Suprapubic skin (tissue), 4 donors: ENCODE data around the gene ADAMTS19. TPM values are rescaled to one million over a fixed set of nuclear protein-coding genes. Genes with fewer than 3 reads are reported as not detected.

Source experiments
- DNase-seq, 2 donors: peaks; one replicate each; pipeline ENCODE4 v3.0.0-alpha.2; 2019; ENCODE audit warnings: low spot score in 2 of 2
- H3K27ac ChIP-seq: fragments of 200-600 bp; sonication (generic); one replicate; pipeline ENCODE4 v1.5.1; 2019
- H3K27me3 ChIP-seq: fragments of 200-600 bp; sonication (generic); one replicate; pipeline ENCODE4 v1.5.1; 2019
- H3K36me3 ChIP-seq: fragments of 200-600 bp; sonication (generic); one replicate; pipeline ENCODE4 v1.5.1; 2019
- H3K4me1 ChIP-seq: fragments of 200-600 bp; sonication (generic); one replicate; pipeline ENCODE4 v1.5.1; 2019
- H3K4me3 ChIP-seq: fragments of 200-600 bp; sonication (generic); one replicate; pipeline ENCODE4 v1.5.1; 2019; ENCODE audit warnings: mild to moderate bottlenecking
- H3K9me3 ChIP-seq: fragments of 200-600 bp; sonication (generic); one replicate; pipeline ENCODE4 v1.5.1; 2019
- CTCF ChIP-seq, 2 donors: fragments of 200-600 bp in 1 of 2; fragments of 450-650 bp in 1 of 2; sonication (generic) in 1 of 2; IDR thresholded peaks; one replicate each; pipeline ENCODE4 v1.5.1; 2016 to 2019; ENCODE audit warnings: antibody characterized with exemption in 2 of 2, mild to moderate bottlenecking in 1 of 2, moderate library complexity in 1 of 2
- EP300 ChIP-seq: sonication (generic); formaldehyde crosslinking; IDR thresholded peaks from one replicate; pipeline ENCODE4 v1.6.1; 2017; ENCODE audit warnings: antibody characterized with exemption
- POLR2A ChIP-seq, 2 donors: fragments of 450-650 bp; IDR thresholded peaks; one replicate each; pipeline ENCODE4 v1.6.1; 2017; ENCODE audit warnings: antibody characterized with exemption in 2 of 2, mild to moderate bottlenecking in 2 of 2, moderate library complexity in 2 of 2
- POLR2AphosphoS5 ChIP-seq, 3 donors: sonication (generic); formaldehyde crosslinking; IDR thresholded peaks; one replicate each; pipeline ENCODE4 v1.6.1; 2017; ENCODE audit warnings: antibody characterized with exemption in 3 of 3
- WGBS: methylation state at CpG from one replicate; pipeline ENCODE4 v1.1.5; 2018; 5-methylcytosine and 5-hydroxymethylcytosine counted together
- total RNA-seq, 4 donors: library from RNA; depleted of rRNA; stranded (reverse); fragments of >200 nt; gene quantifications; one replicate each; pipeline ENCODE4 v1.1.0, GENCODE V29; 2016

The ADAMTS19 gene
- total RNA-seq, 4 donors from 2014 or later: not detected

- TF ChIP-seq POLR2A (IDR thresholded peaks at IDR 0.05): no peak
- no peak for TF ChIP-seq EP300
- TF ChIP-seq POLR2AphosphoS5 (IDR thresholded peaks at IDR 0.05): no peak
- no peak for TF ChIP-seq CTCF (IDR thresholded peaks at IDR 0.05)
- no peak overlapping the region for H3K27ac ChIP-seq
- 34% methylated on average over 2 of the region's 2 CpGs for WGBS
- H3K27me3 ChIP-seq: no peaks in the 10 kb centered on the region
- H3K36me3 ChIP-seq: no peaks in the 10 kb centered on the region
- no peaks in the 10 kb centered on the region for H3K9me3 ChIP-seq
- no peaks in the 10 kb centered on the region for H3K4me1 ChIP-seq
- DNase-seq: no peak
- H3K4me3 ChIP-seq: no peak overlapping the region
These were observed 264.1 kb downstream of the ADAMTS19 start for GRCh38 chr5:129724222-129724621.

GRCh38 chr5:129724647-129725046 is 264.5 kb downstream of the ADAMTS19 start:
- 85% methylated on average over 4 of the region's 4 CpGs for WGBS
- no peak for TF ChIP-seq EP300
- TF ChIP-seq POLR2A (IDR thresholded peaks at IDR 0.05): no peak
- no peak for TF ChIP-seq CTCF (IDR thresholded peaks at IDR 0.05)
- TF ChIP-seq POLR2AphosphoS5 (IDR thresholded peaks at IDR 0.05): no peak
- Histone ChIP-seq H3K36me3 (no peaks in the 10 kb centered on the region), H3K4me1 (no peaks in the 10 kb centered on the region), H3K27me3 (no peaks in the 10 kb centered on the region), H3K9me3 (no peaks in the 10 kb centered on the region), H3K4me3 (no peak overlapping the region), H3K27ac (no peak overlapping the region)
- no peak for DNase-seq

GRCh38 chr5:129739773-129740172 is 279.7 kb downstream of the ADAMTS19 start:
- H3K4me1 ChIP-seq: no peaks in the 10 kb centered on the region
- no peaks in the 10 kb centered on the region for H3K36me3 ChIP-seq
- 78% methylated on average over 2 of the region's 2 CpGs for WGBS
- no peaks in the 10 kb centered on the region for H3K27me3 ChIP-seq
- no peaks in the 10 kb centered on the region for H3K9me3 ChIP-seq
- no peak for DNase-seq
- TF ChIP-seq CTCF (IDR thresholded peaks at IDR 0.05): no peak
- TF ChIP-seq POLR2AphosphoS5 (IDR thresholded peaks at IDR 0.05): no peak
- no peak for TF ChIP-seq POLR2A (IDR thresholded peaks at IDR 0.05)
- no peak for TF ChIP-seq EP300
- no peak overlapping the region for H3K27ac ChIP-seq
- no peak overlapping the region for H3K4me3 ChIP-seq

- H3K9me3 ChIP-seq: no peaks in the 10 kb centered on the region
- H3K27me3 ChIP-seq: no peaks in the 10 kb centered on the region
- H3K4me3 ChIP-seq: no peak overlapping the region
- no peaks in the 10 kb centered on the region for H3K4me1 ChIP-seq
- H3K36me3 ChIP-seq: no peaks in the 10 kb centered on the region
- DNase-seq: no peak
- 79% methylated on average over 2 of the region's 2 CpGs for WGBS
- no peak overlapping the region for H3K27ac ChIP-seq
- no peak for TF ChIP-seq POLR2A (IDR thresholded peaks at IDR 0.05)
- no peak for TF ChIP-seq CTCF (IDR thresholded peaks at IDR 0.05)
- no peak for TF ChIP-seq EP300
- no peak for TF ChIP-seq POLR2AphosphoS5 (IDR thresholded peaks at IDR 0.05)
These were observed 283.6 kb downstream of the ADAMTS19 start for GRCh38 chr5:129743541-129744187.

GRCh38 chr5:129745997-129746396 is 285.9 kb downstream of the ADAMTS19 start:
- H3K36me3 ChIP-seq: no peaks in the 10 kb centered on the region
- no peak for DNase-seq
- TF ChIP-seq POLR2AphosphoS5 (IDR thresholded peaks at IDR 0.05) (no peak), POLR2A (IDR thresholded peaks at IDR 0.05) (no peak), EP300 (no peak), CTCF (IDR thresholded peaks at IDR 0.05) (no peak)
- H3K9me3 ChIP-seq: no peaks in the 10 kb centered on the region
- H3K27me3 ChIP-seq: no peaks in the 10 kb centered on the region
- no peak overlapping the region for H3K4me3 ChIP-seq
- H3K27ac ChIP-seq: no peak overlapping the region
- no peaks in the 10 kb centered on the region for H3K4me1 ChIP-seq
- 90% methylated on average over 4 of the region's 4 CpGs for WGBS
